Suprapubic skin (tissue), 4 donors: ENCODE measurements around the gene RASA2. TPM values are rescaled to one million over a fixed set of nuclear protein-coding genes. Genes with fewer than 3 reads are reported as not detected.
"Not testable (repeated sequence)": the region's sequence is repeated elsewhere in the genome, so short reads cannot be mapped to it uniquely, and the experiment has no call there.

Experiments used
- DNase-seq, 2 donors: peaks; one replicate each; pipeline ENCODE4 v3.0.0-alpha.2; 2019; ENCODE audit warnings: low spot score in 2 of 2
- H3K27ac ChIP-seq: fragments of 200-600 bp; sonication (generic); one replicate; pipeline ENCODE4 v1.5.1; 2019
- H3K27me3 ChIP-seq: fragments of 200-600 bp; sonication (generic); one replicate; pipeline ENCODE4 v1.5.1; 2019
- H3K36me3 ChIP-seq: fragments of 200-600 bp; sonication (generic); one replicate; pipeline ENCODE4 v1.5.1; 2019
- H3K4me1 ChIP-seq: fragments of 200-600 bp; sonication (generic); one replicate; pipeline ENCODE4 v1.5.1; 2019
- H3K4me3 ChIP-seq: fragments of 200-600 bp; sonication (generic); one replicate; pipeline ENCODE4 v1.5.1; 2019; ENCODE audit warnings: mild to moderate bottlenecking
- H3K9me3 ChIP-seq: fragments of 200-600 bp; sonication (generic); one replicate; pipeline ENCODE4 v1.5.1; 2019
- CTCF ChIP-seq, 2 donors: fragments of 200-600 bp in 1 of 2; fragments of 450-650 bp in 1 of 2; sonication (generic) in 1 of 2; IDR thresholded peaks; one replicate each; pipeline ENCODE4 v1.5.1; 2016 to 2019; ENCODE audit warnings: antibody characterized with exemption in 2 of 2, mild to moderate bottlenecking in 1 of 2, moderate library complexity in 1 of 2
- EP300 ChIP-seq: sonication (generic); formaldehyde crosslinking; IDR thresholded peaks from one replicate; pipeline ENCODE4 v1.6.1; 2017; ENCODE audit warnings: antibody characterized with exemption
- POLR2A ChIP-seq, 2 donors: fragments of 450-650 bp; IDR thresholded peaks; one replicate each; pipeline ENCODE4 v1.6.1; 2017; ENCODE audit warnings: antibody characterized with exemption in 2 of 2, mild to moderate bottlenecking in 2 of 2, moderate library complexity in 2 of 2
- POLR2AphosphoS5 ChIP-seq, 3 donors: sonication (generic); formaldehyde crosslinking; IDR thresholded peaks; one replicate each; pipeline ENCODE4 v1.6.1; 2017; ENCODE audit warnings: antibody characterized with exemption in 3 of 3
- WGBS: methylation state at CpG from one replicate; pipeline ENCODE4 v1.1.5; 2018; 5-methylcytosine and 5-hydroxymethylcytosine counted together
- total RNA-seq, 4 donors: library from RNA; depleted of rRNA; stranded (reverse); fragments of >200 nt; gene quantifications; one replicate each; pipeline ENCODE4 v1.1.0, GENCODE V29; 2016

RASA2 gene
- total RNA-seq, 4 donors from 2014 or later = 14.3 to 48.6 (median 24.0) TPM

GRCh38 chr3:141618938-141619337 is 132.1 kb downstream of the RASA2 start:
- DNase-seq = no peak
- no peak overlapping the region for H3K4me3 ChIP-seq
- peaks cover 7% of the 10 kb centered on the region for H3K36me3 ChIP-seq
- no peak overlapping the region for H3K27ac ChIP-seq
- H3K9me3 ChIP-seq = no peaks in the 10 kb centered on the region
- H3K4me1 ChIP-seq = no peaks in the 10 kb centered on the region
- WGBS = 93% methylated on average over 8 of the region's 8 CpGs
- no peaks in the 10 kb centered on the region for H3K27me3 ChIP-seq
- TF ChIP-seq CTCF (IDR thresholded peaks at IDR 0.05) (no peak), POLR2A (IDR thresholded peaks at IDR 0.05) (no peak), EP300 (no peak), POLR2AphosphoS5 (IDR thresholded peaks at IDR 0.05) (no peak)

GRCh38 chr3:141619450-141619849 is 132.6 kb downstream of the RASA2 start:
- Histone ChIP-seq H3K36me3 (peaks cover 4% of the 10 kb centered on the region), H3K4me3 (no peak overlapping the region), H3K4me1 (no peaks in the 10 kb centered on the region), H3K27me3 (no peaks in the 10 kb centered on the region), H3K9me3 (no peaks in the 10 kb centered on the region), H3K27ac (no peak overlapping the region)
- 55% methylated on average over 4 of the region's 4 CpGs for WGBS
- no peak for DNase-seq
- TF ChIP-seq CTCF (IDR thresholded peaks at IDR 0.05) (no peak), EP300 (no peak), POLR2A (IDR thresholded peaks at IDR 0.05) (no peak), POLR2AphosphoS5 (IDR thresholded peaks at IDR 0.05) (no peak)

GRCh38 chr3:141623691-141624090 is 136.9 kb downstream of the RASA2 start:
- WGBS = 76% methylated on average over 5 of the region's 5 CpGs
- H3K9me3 ChIP-seq = no peaks in the 10 kb centered on the region

GRCh38 chr3:141625506-141625905 is 138.7 kb downstream of the RASA2 start:
- Histone ChIP-seq H3K4me3 (no peak overlapping the region), H3K27me3 (no peaks in the 10 kb centered on the region), H3K9me3 (no peaks in the 10 kb centered on the region), H3K4me1 (no peaks in the 10 kb centered on the region), H3K27ac (no peak overlapping the region), H3K36me3 (no peaks in the 10 kb centered on the region)
- DNase-seq = peak in 1 of 2 donors; percentile 52
- no peak for TF ChIP-seq POLR2AphosphoS5 (IDR thresholded peaks at IDR 0.05)
- TF ChIP-seq CTCF (IDR thresholded peaks at IDR 0.05) = no peak
- TF ChIP-seq EP300 = no peak
- TF ChIP-seq POLR2A (IDR thresholded peaks at IDR 0.05) = no peak
- WGBS = 71% methylated on average over 4 of the region's 5 CpGs

More at GRCh38 chr3:141623691-141624090, 136.9 kb downstream of the RASA2 start:
- Histone ChIP-seq H3K27ac (no peak overlapping the region), H3K4me3 (no peak overlapping the region), H3K27me3 (no peaks in the 10 kb centered on the region), H3K36me3 (no peaks in the 10 kb centered on the region), H3K4me1 (no peaks in the 10 kb centered on the region)
- peak in 1 of 2 donors; percentile 62 for DNase-seq
- TF ChIP-seq POLR2A (IDR thresholded peaks at IDR 0.05) (no peak), EP300 (no peak), CTCF (IDR thresholded peaks at IDR 0.05) (no peak)

- DNase-seq, H3K9me3 ChIP-seq, H3K27ac ChIP-seq, H3K4me1 ChIP-seq, H3K4me3 ChIP-seq, H3K27me3 ChIP-seq, H3K36me3 ChIP-seq: not testable (repeated sequence)
- WGBS = 88% methylated on average over 6 of the region's 6 CpGs
These were observed 141.5 kb downstream of the RASA2 start for GRCh38 chr3:141628334-141628733.

- H3K36me3 ChIP-seq, H3K4me1 ChIP-seq, H3K27me3 ChIP-seq, H3K27ac ChIP-seq, H3K9me3 ChIP-seq, H3K4me3 ChIP-seq: not testable (repeated sequence)
- 78% methylated on average over 7 of the region's 7 CpGs for WGBS
- DNase-seq = peak in 1 of 2 donors; percentile 41
These were observed 142.1 kb downstream of the RASA2 start for GRCh38 chr3:141628868-141629441.
